Keratinocyte (primary cell): Measurements from ENCODE around the gene BCAS3. TPM values are rescaled to one million over a fixed set of nuclear protein-coding genes. Genes with fewer than 3 reads are reported as not detected.
A peak's percentile ranks its signal among the peaks of the same experiment; 100 is the strongest.

Experiments used
- DNase-seq: peaks from one replicate; pipeline ENCODE4 v3.0.0-alpha.2; 2011; ENCODE audit warnings: low read depth, missing footprints, low spot score
- FAIRE-seq: peaks from 2 replicates; lab custom pipeline; 2011; peaks lifted over from hg19 to GRCh38; lab: Jason Lieb, UNC
- H2AFZ ChIP-seq: 2 replicates; pipeline ENCODE4 v1.6.0; 2012; ENCODE audit warnings: low read length, control low read depth, inconsistent platforms; ENCODE audit not compliant: control insufficient read depth
- H3K27ac ChIP-seq: 2 replicates; pipeline ENCODE4 v1.5.1; 2011; ENCODE audit warnings: low read length; ENCODE audit not compliant: control insufficient read depth, insufficient read depth
- H3K27me3 ChIP-seq: 3 replicates; pipeline ENCODE4 v1.6.0; 2011; ENCODE audit warnings: low read length; ENCODE audit not compliant: control insufficient read depth, insufficient read depth; ENCODE audit errors: extremely low read depth
- H3K36me3 ChIP-seq, 2 experiments: 2 replicates in 1 of 2; 3 replicates in 1 of 2; pipeline ENCODE4 v1.5.1; 2011; ENCODE audit warnings: low read length in 2 of 2, mild to moderate bottlenecking in 1 of 2; ENCODE audit not compliant: control insufficient read depth in 2 of 2, insufficient read depth in 2 of 2; ENCODE audit errors: extremely low read depth in 1 of 2
- H3K4me1 ChIP-seq: 3 replicates; pipeline ENCODE4 v1.5.1; 2011; ENCODE audit warnings: low read length; ENCODE audit not compliant: control insufficient read depth, insufficient read depth; ENCODE audit errors: extremely low read depth
- H3K4me2 ChIP-seq: 3 replicates; pipeline ENCODE4 v1.6.0; 2011; ENCODE audit warnings: low read depth, low read length; ENCODE audit not compliant: control insufficient read depth, insufficient read depth; ENCODE audit errors: extremely low read depth
- H3K4me3 ChIP-seq, 3 experiments: fragments of 200-600 bp in 1 of 3; sonication (generic) in 1 of 3; 2 replicates in 2 of 3; 3 replicates in 1 of 3; pipeline ENCODE4 v1.5.1; 2011 to 2016; ENCODE audit warnings: low read length in 3 of 3, mild to moderate bottlenecking in 3 of 3, control low read depth in 2 of 3, inconsistent platforms in 1 of 3, low read depth in 1 of 3, mixed read lengths in 1 of 3, mixed run types in 1 of 3, moderate library complexity in 1 of 3; ENCODE audit not compliant: control insufficient read depth in 2 of 3, insufficient read depth in 2 of 3; ENCODE audit errors: extremely low read depth in 1 of 3
- H3K79me2 ChIP-seq: 2 replicates; pipeline ENCODE4 v1.6.0; 2012; ENCODE audit warnings: low read length; ENCODE audit not compliant: control insufficient read depth, insufficient read depth
- H3K9ac ChIP-seq: 3 replicates; pipeline ENCODE4 v1.6.0; 2011; ENCODE audit warnings: low read length; ENCODE audit not compliant: control insufficient read depth, insufficient read depth; ENCODE audit errors: extremely low read depth
- H3K9me1 ChIP-seq: 3 replicates; pipeline ENCODE4 v1.6.0; 2011; ENCODE audit warnings: low read length; ENCODE audit not compliant: control insufficient read depth, insufficient read depth; ENCODE audit errors: extremely low read depth
- H3K9me3 ChIP-seq: 2 replicates; pipeline ENCODE4 v1.5.1; 2012; ENCODE audit warnings: low read depth, low read length; ENCODE audit not compliant: control insufficient read depth
- H4K20me1 ChIP-seq: 3 replicates; pipeline ENCODE4 v1.6.0; 2011; ENCODE audit warnings: low read length; ENCODE audit not compliant: control insufficient read depth, insufficient read depth; ENCODE audit errors: extremely low read depth
- CTCF ChIP-seq, 3 experiments: IDR thresholded peaks in 1 of 3; conservative IDR thresholded peaks in 1 of 3; optimal IDR thresholded peaks in 1 of 3; 2 replicates in 2 of 3; 3 replicates in 1 of 3; pipeline versions ENCODE3 to v1.5.1; 2011; ENCODE audit warnings: low read length in 3 of 3, mild to moderate bottlenecking in 3 of 3, moderate library complexity in 2 of 3, control low read depth in 1 of 3, inconsistent platforms in 1 of 3; ENCODE audit not compliant: insufficient read depth in 2 of 3; ENCODE audit errors: extremely low read depth in 1 of 3
- EZH2 ChIP-seq: IDR thresholded peaks from one replicate; pipeline ENCODE4 v1.6.1; 2012; ENCODE audit warnings: inconsistent platforms, mild to moderate bottlenecking, low read length, moderate library complexity
- dilution Hi-C: fragments of 300-500 bp; cut with MboI; formaldehyde crosslinking; loops from one replicate; pipeline ENCODE4 v1.7.0; 2020; ENCODE audit warnings: low sequenced_read_pairs; ENCODE audit not compliant: extremely low pct_ligation_motif_present
- polyA plus RNA-seq, 5 experiments: library from polyadenylated mRNA; depleted of rRNA in 3 of 5; stranded (reverse) in 3 of 5; stranded (forward) in 1 of 5; unstranded in 1 of 5; fragments of >200 nt; gene quantifications; 1 replicate in 1 of 5; 2 replicates in 3 of 5; 3 replicates in 1 of 5; pipeline versions ENCODE4 v1.2.1 to v1.2.3, GENCODE V29; 2011 to 2012; ENCODE audit warnings: missing spikeins in 2 of 5, low read depth in 1 of 5, low replicate concordance in 1 of 5

Gene BCAS3
- polyA plus RNA-seq, 1 donor (not counting 4 experiments of a cell fraction or from before 2014, with no cell fraction given), result 11.8 TPM

- Histone ChIP-seq H3K36me3 (no peaks in the 10 kb centered on the region), H3K79me2 (no peaks in the 10 kb centered on the region), H3K9ac (no peak overlapping the region), H2AFZ (no peak overlapping the region), H3K4me1 (peaks cover 11% of the 10 kb centered on the region), H3K4me3 (peak overlapping the region in 1 of 3 experiments; percentile 4), H3K27ac (no peak overlapping the region), H3K9me1 (no peaks in the 10 kb centered on the region), H3K4me2 (peak overlapping the region; percentile 27), H3K9me3 (no peaks in the 10 kb centered on the region), H4K20me1 (peaks cover 6% of the 10 kb centered on the region), H3K27me3 (peaks cover 95% of the 10 kb centered on the region)
- FAIRE-seq (no peak), DNase-seq (no peak)
- no peak for TF ChIP-seq CTCF (optimal IDR thresholded peaks at IDR 0.05 in 1 of 3, IDR thresholded peaks at IDR 0.05 in 1 of 3, conservative IDR thresholded peaks at IDR 0.05 in 1 of 3; ENCODE audit: extremely low read depth in 1 of 3, insufficient read depth in 2 of 3, low read length in 3 of 3)
- TF ChIP-seq EZH2, result no peak
- dilution Hi-C loops, result no loop called here
These were observed 722.5 kb downstream of the BCAS3 start for GRCh38 chr17:61400066-61400716.

DNA sequence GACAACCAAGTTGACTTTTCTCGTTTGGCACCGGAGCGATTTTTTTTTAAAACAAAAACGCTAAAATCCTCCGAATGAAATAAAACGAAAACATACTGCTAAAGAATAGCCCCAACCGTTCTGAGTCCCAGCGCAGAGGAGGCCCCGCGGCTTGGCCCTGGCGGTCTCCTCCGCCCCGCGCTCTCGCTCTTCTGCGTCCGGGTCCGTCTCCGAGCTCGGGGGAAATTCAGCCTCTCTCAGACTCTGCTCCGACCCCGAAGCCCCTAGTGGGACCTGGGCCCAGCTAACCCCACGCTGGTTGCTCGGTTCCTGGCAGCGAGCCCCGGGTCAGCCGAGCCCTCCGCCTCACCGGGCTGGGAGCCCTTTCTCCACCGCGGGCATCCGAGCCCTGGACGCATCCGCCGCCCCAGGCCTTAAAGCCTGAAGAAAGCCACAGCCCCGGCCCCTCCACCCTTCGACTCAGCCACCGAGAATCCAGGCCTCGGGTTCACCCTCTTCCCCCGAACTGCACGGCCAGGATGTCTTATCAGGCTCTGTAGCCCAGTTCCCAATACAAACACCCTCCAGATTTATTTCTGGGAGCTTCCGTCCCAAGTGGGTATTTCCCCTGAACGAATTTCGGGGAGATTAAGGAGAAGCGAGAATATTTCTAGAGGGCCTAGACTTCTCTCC is 723.2 kb downstream of the BCAS3 start:
- DNase-seq, result no peak
- TF ChIP-seq EZH2 (no peak), CTCF (optimal IDR thresholded peaks at IDR 0.05 in 1 of 3, IDR thresholded peaks at IDR 0.05 in 1 of 3, conservative IDR thresholded peaks at IDR 0.05 in 1 of 3; ENCODE audit: extremely low read depth in 1 of 3, insufficient read depth in 2 of 3, low read length in 3 of 3) (no peak)
- no peaks in the 10 kb centered on the region for H3K9me3 ChIP-seq
- FAIRE-seq, result no peak
- H3K36me3 ChIP-seq, result no peaks in the 10 kb centered on the region
- H2AFZ ChIP-seq, result no peak overlapping the region
- H4K20me1 ChIP-seq, result peaks cover 6% of the 10 kb centered on the region
- H3K4me3 ChIP-seq, result no peak overlapping the region
- no peaks in the 10 kb centered on the region for H3K79me2 ChIP-seq
- no peak overlapping the region for H3K9ac ChIP-seq
- H3K27ac ChIP-seq, result no peak overlapping the region
- peak overlapping the region; percentile 32 for H3K4me2 ChIP-seq
- H3K9me1 ChIP-seq, result no peaks in the 10 kb centered on the region
- dilution Hi-C loops, result no loop called here
- H3K27me3 ChIP-seq, result peaks cover 95% of the 10 kb centered on the region
- H3K4me1 ChIP-seq, result peaks cover 11% of the 10 kb centered on the region
